Thymus (tissue), 11 donors: ENCODE results near the gene RPS6KC1. TPM values are rescaled to one million over a fixed set of nuclear protein-coding genes. Genes with fewer than 3 reads are reported as not detected.
"Not testable (repeated sequence)": the region's sequence is repeated elsewhere in the genome, so short reads cannot be mapped to it uniquely, and the experiment has no call there.

Experiments used
- DNase-seq, 9 donors: peaks; one replicate each; pipeline ENCODE4 v3.0.0-alpha.2; 2013; ENCODE audit warnings: low spot score in 9 of 9, low read depth in 6 of 9, missing footprints in 1 of 9
- H3K27ac ChIP-seq, 2 donors: one replicate each; pipeline ENCODE4 v1.5.1; 2013; ENCODE audit warnings: control low read depth in 1 of 2, low read depth in 1 of 2, low read length in 1 of 2, mild to moderate bottlenecking in 1 of 2, moderate library complexity in 1 of 2
- H3K27me3 ChIP-seq, 2 donors: one replicate each; pipeline ENCODE4 v1.5.1; 2013; ENCODE audit warnings: low read length in 1 of 2; ENCODE audit not compliant: control insufficient read depth in 2 of 2, insufficient read depth in 1 of 2
- H3K36me3 ChIP-seq, 2 donors: one replicate each; pipeline ENCODE4 v1.5.1; 2013; ENCODE audit warnings: low read length in 1 of 2, mild to moderate bottlenecking in 1 of 2, moderate library complexity in 1 of 2; ENCODE audit not compliant: control insufficient read depth in 2 of 2, insufficient read depth in 2 of 2
- H3K4me1 ChIP-seq, 2 donors: one replicate each; pipeline ENCODE4 v1.5.1; 2013; ENCODE audit warnings: low read length in 2 of 2; ENCODE audit not compliant: control insufficient read depth in 2 of 2, insufficient read depth in 2 of 2
- H3K4me3 ChIP-seq, 2 donors: one replicate each; pipeline ENCODE4 v1.5.1; 2013; ENCODE audit warnings: low read length in 2 of 2, control low read depth in 1 of 2, mild to moderate bottlenecking in 1 of 2
- H3K9me3 ChIP-seq, 2 donors: one replicate each; pipeline ENCODE4 v1.5.1; 2013; ENCODE audit warnings: low read length in 1 of 2, mild to moderate bottlenecking in 1 of 2; ENCODE audit not compliant: control insufficient read depth in 2 of 2, insufficient read depth in 1 of 2
- WGBS: extraction: QIAGEN DNeasy Blood & Tissue Kit; methylation state at CpG from one replicate; pipeline ENCODE4 v1.1.7; 2013; 5-methylcytosine and 5-hydroxymethylcytosine counted together
- polyA plus RNA-seq: library from polyadenylated mRNA; stranded (reverse); fragments of 200-250 nt; gene quantifications from one replicate; pipeline ENCODE4 v1.2.3, GENCODE V29; 2013
- total RNA-seq: library from RNA; stranded (reverse); fragments of 120-200 nt; gene quantifications from one replicate; pipeline ENCODE4 v1.2.4, GENCODE V29; 2013
- donor health status: healthy.

Gene RPS6KC1
- total and polyA plus RNA-seq, 2 donors, result 7.2 to 8.8 TPM

- Histone ChIP-seq H3K4me1 (no peaks in the 10 kb centered on the region), H3K9me3 (no peaks in the 10 kb centered on the region), H3K27me3 (no peaks in the 10 kb centered on the region), H3K4me3 (no peak overlapping the region), H3K36me3 (no peaks in the 10 kb centered on the region), H3K27ac (no peak overlapping the region)
- WGBS, result 96% methylated on average over 1 of the region's 1 CpG
- DNase-seq, result no peak
Measured at GRCh38 chr1:213127074-213127473, 76.0 kb downstream of the RPS6KC1 start.

- DNase-seq, result no peak
- Histone ChIP-seq H3K4me3 (no peak overlapping the region), H3K27me3 (no peaks in the 10 kb centered on the region), H3K27ac (no peak overlapping the region), H3K36me3 (no peaks in the 10 kb centered on the region), H3K9me3 (no peaks in the 10 kb centered on the region), H3K4me1 (no peaks in the 10 kb centered on the region)
Measured at GRCh38 chr1:213131851-213132655, 81.0 kb downstream of the RPS6KC1 start.

GRCh38 chr1:213135572-213135971 lies 84.5 kb downstream of the RPS6KC1 start:
- H3K4me3 ChIP-seq, result no peak overlapping the region
- no peak for DNase-seq
- H3K27me3 ChIP-seq, result no peaks in the 10 kb centered on the region
- no peak overlapping the region for H3K27ac ChIP-seq
- H3K4me1 ChIP-seq, result no peaks in the 10 kb centered on the region
- no peaks in the 10 kb centered on the region for H3K9me3 ChIP-seq
- H3K36me3 ChIP-seq, result no peaks in the 10 kb centered on the region

- no peak for DNase-seq
- Histone ChIP-seq H3K36me3 (no peaks in the 10 kb centered on the region), H3K9me3 (no peaks in the 10 kb centered on the region), H3K27me3 (no peaks in the 10 kb centered on the region), H3K27ac (no peak overlapping the region), H3K4me1 (no peaks in the 10 kb centered on the region), H3K4me3 (no peak overlapping the region)
- WGBS, result 98% methylated on average over 5 of the region's 5 CpGs
Measured at GRCh38 chr1:213136190-213136917, 85.3 kb downstream of the RPS6KC1 start.

- Histone ChIP-seq H3K36me3 (no peaks in the 10 kb centered on the region), H3K9me3 (no peaks in the 10 kb centered on the region), H3K27me3 (no peaks in the 10 kb centered on the region), H3K4me1 (no peaks in the 10 kb centered on the region), H3K27ac (no peak overlapping the region), H3K4me3 (no peak overlapping the region)
- no peak for DNase-seq
- WGBS, result 97% methylated on average over 4 of the region's 4 CpGs
Measured at GRCh38 chr1:213138391-213138790, 87.3 kb downstream of the RPS6KC1 start.

GRCh38 chr1:213138892-213139291 lies 87.9 kb downstream of the RPS6KC1 start:
- no peak overlapping the region for H3K4me3 ChIP-seq
- no peaks in the 10 kb centered on the region for H3K9me3 ChIP-seq
- no peaks in the 10 kb centered on the region for H3K36me3 ChIP-seq
- H3K27me3 ChIP-seq, result no peaks in the 10 kb centered on the region
- no peaks in the 10 kb centered on the region for H3K4me1 ChIP-seq
- DNase-seq, result no peak
- WGBS, result 85% methylated on average over 1 of the region's 1 CpG
- H3K27ac ChIP-seq, result no peak overlapping the region

GRCh38 chr1:213148905-213149304 lies 97.9 kb downstream of the RPS6KC1 start:
- no peak for DNase-seq
- Histone ChIP-seq H3K36me3 (no peaks in the 10 kb centered on the region), H3K27ac (no peak overlapping the region), H3K9me3 (no peaks in the 10 kb centered on the region), H3K27me3 (no peaks in the 10 kb centered on the region), H3K4me3 (no peak overlapping the region), H3K4me1 (no peaks in the 10 kb centered on the region)
- 94% methylated on average over 2 of the region's 2 CpGs for WGBS

- H3K36me3 ChIP-seq, H3K27me3 ChIP-seq, H3K4me1 ChIP-seq, DNase-seq, H3K27ac ChIP-seq, H3K9me3 ChIP-seq, H3K4me3 ChIP-seq: not testable (repeated sequence)
- no CpG with 5 or more reads among the region's 2 CpGs for WGBS
Measured at GRCh38 chr1:213150090-213150489, 99.0 kb downstream of the RPS6KC1 start.

GRCh38 chr1:213154056-213154685 lies 103.1 kb downstream of the RPS6KC1 start:
- H3K4me1 ChIP-seq, result no peaks in the 10 kb centered on the region
- no peak overlapping the region for H3K27ac ChIP-seq
- no peaks in the 10 kb centered on the region for H3K9me3 ChIP-seq
- no peak for DNase-seq
- 22% methylated on average over 3 of the region's 3 CpGs for WGBS
- no peak overlapping the region for H3K4me3 ChIP-seq
- no peaks in the 10 kb centered on the region for H3K27me3 ChIP-seq
- H3K36me3 ChIP-seq, result no peaks in the 10 kb centered on the region
